GM21723 (cell line): ENCODE results near the gene ACVRL1.

ENCODE experiments used
- ATAC-seq: cut with Tn5 transposase; IDR thresholded peaks from one replicate; pipeline ENCODE4 v1.9.1; 2021; ENCODE audit warnings: mild to moderate bottlenecking, moderate library complexity; ENCODE audit not compliant: unreplicated experiment

The ACVRL1 gene

DNA sequence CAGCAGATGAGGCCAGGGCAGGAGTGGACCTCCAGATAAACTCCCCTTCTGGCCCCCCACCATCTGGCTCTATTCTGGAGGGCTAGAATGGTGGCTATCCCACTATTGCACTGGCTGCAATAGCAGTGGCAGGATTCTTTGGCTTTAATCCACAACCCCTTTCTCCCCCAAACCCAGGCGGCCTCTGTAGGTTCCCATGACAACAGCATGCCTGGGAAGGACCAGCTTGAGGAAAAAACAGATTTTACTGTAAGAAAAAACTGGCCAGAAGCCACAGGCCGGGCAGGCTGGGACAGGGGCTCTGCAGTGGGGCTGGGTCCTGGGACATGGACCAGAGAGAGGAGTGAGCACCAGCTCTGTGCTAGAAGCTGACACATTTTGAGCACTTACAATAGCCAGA lies 30.6 kb downstream of the ACVRL1 start:
- no peak for ATAC-seq

DNA sequence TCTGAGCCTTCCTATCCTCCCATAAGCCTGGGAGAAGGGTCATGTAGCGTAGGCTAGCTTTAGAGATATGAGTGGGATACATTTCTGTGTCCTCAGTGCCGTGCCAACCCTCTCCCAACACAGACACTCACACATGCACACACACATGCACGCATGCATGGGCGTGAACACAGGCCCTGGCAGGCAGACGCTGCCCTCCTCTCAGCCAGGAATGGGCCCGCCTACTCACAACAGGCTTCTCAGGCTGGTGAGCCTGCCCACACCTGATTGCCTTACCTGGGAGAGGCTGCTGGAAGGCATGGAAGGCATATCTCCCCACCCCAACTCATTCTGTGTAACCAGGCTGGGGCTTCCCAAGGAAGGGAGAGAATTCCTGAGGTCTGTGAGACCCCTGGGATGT lies 31.4 kb downstream of the ACVRL1 start:
- no peak for ATAC-seq

DNA sequence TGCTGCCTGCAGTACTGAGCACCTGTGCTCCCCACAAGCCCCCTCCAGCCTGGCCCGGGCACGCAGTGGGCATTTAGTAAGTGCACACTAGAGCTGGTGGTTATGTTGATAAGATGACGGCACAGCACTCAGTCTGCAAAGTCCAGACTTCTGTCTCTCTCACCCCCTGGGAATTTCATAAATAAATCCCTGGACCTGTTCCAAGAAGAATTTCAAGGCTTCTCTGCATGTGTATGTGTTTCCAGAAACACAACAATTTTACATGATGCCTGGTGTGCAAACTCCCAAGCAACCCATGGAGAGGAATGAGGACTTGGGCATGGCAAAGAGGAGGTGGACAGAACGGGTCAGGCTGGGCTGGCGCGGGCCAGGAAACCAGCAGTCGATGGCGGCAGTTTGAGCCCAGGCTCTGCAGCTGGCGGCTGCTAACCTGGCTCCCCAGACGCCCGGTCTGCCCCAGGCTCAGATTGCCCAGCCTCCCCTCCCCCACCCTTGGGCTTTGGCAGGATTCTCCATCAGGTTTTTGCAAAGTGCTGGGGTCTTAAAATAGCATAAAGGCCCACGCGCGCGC lies 33.8 kb downstream of the ACVRL1 start:
- no peak for ATAC-seq

DNA sequence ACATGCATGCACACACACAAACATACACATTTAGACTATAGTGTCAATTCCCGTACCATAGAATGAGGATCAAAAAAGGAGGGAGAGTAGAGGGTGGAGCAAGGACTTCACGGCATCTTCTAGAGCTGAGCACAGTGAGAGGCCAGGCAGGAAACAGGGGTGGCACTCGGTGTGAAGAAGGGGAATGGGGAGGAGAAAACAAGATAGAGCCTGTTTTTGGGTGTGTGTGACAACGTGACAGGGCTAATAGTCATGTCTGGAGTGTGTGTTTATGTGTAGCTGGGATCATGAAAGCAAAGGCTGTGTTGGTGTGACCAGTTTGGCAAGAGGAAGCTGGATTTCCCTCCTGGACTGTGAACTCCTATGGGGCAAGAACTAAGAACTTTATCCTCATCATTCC lies 34.3 kb downstream of the ACVRL1 start:
- ATAC-seq: no peak

DNA sequence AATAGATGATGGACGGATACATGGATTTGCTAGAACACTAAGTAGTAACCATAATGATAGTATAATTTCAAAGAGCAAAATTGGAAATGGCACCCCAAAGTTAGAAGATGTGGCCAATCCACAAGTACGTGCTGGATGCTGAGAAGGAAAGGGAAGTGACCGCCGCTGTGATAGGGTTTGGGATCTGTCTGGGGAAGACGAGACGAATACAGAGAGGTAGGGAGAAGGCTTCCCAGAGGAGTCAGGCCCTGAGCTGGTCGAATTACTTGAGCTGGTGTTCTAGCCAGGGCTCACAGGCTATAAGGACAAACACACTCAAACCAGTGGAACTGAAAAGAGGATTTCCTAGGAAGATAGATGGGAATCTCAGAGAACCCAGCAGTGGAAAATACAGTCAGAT lies 34.8 kb downstream of the ACVRL1 start:
- ATAC-seq: no peak

DNA sequence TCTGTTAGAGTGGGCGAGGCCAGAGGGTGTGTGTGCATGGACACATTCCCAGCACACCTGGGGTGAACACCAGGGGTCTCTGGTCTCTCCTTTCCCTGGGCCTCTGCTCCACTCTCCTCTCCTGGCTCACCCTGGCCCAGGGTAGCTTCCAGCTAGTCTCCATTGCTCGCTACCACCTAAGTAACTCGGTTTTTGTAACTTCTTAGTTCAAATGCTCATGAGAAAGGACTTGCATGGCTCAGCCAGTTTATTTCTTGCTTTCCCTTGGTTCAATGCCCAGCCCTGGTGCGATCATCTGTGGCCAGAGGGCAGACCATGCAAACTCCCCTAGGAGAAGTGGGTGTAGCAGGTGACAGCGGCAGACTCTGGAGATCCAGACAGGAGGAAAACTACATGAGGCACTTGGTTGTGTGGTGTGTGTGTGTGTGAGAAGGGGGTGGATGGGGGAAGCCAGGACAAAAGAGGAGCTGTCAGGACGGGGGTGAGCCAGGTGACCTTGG lies 35.2 kb downstream of the ACVRL1 start:
- ATAC-seq: no peak

DNA sequence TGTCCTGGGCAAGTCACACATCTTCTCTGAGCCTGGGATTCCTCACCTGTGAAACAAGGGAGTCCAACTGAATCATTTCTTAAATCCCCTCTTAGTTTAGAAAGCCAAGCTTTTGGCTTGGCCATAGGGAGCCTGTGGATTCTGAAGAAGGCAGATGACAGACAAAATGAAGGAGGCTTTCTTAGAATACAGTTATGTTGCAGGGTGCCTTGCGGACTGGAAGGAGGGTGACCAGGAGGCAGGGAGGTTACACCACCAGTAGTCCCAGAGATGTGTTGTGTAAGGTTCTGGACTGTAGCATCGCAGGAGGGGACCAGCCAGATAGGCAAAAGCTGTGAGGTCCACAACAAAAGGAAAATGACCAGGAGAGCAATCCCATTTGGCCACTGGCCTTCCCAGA lies 36.0 kb downstream of the ACVRL1 start:
- no peak for ATAC-seq

DNA sequence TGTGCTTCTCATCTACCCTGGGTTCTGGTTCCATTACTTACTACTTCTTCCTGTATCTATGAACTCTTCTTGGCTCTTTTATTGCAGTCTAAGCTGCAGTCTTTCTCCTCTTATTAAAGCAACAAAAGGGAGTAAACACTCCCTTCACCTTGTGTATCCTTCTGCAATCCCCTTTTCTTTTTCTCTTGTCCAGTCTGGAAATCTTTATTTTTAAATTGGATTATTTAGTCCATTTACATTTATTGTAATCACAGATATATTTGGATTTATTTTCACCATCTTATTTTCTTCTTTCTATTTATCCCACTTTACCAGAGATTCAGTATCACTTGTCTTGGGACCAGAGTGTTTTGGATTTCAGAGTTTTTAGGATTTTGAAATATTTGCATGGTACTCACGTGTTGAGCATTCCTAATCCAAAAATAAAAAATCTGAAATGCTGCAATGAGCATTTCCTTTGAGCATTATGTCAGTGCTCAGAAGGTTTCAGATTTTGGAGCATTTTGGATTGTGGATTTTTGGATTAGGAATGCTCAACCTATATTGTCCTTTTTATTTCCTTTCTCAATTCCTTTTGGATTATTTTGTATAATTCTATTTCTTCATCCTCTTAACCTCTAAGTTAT lies 37.4 kb downstream of the ACVRL1 start:
- no peak for ATAC-seq

DNA sequence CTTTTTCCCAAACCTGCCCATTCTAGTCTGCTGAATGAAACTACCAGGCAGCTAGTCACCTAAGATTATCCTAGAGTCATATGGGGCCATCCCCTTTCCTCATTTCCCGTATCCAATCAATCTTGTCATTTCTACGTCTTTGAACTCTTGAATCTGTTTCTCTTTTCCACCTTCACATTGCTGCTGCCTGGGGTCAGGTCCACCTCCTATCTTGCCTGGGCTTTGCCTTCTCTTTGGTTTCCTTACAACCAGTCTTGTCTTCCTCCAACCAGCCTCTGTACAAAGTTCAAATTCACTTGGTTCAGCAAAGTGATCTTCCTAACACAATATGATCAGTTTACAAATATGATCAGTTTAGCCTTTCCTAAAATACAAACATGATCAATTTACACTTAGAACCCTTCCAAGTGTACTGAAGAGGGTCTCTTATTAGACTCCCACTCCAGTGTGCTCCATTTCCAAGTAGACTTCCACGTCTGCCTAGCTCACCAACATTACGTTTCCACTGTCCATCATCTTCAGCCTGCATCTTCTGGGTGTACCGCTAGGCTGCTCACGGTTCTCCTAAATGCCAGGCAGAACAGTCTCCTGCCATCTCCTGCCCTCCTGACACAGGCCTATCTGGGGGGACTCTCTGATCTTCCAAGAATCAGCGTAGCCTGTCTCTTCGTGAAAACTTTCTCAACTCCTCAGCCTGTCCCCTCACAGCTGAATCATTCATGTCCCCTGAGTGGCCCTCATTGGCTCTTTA lies 40.1 kb downstream of the ACVRL1 start:
- ATAC-seq: no peak

DNA sequence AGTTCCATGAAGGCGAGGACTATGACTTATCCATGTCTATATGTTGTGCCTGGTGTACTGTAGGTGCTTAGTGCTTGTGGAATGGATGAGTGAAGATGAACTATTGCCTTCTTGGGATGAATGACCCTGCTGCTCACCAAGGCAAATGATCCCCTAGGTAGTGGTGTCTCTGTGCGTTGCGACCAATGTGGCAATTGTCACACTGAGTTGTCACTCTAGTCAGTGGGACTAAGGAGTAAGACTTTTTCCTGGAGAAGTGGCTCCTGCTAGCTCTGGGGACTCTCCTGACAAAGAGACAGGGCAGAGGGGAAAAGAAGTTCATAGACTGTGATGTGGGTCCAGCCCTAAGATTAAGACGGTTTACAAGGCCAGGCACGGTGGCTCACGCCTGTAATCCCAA lies 40.8 kb downstream of the ACVRL1 start:
- ATAC-seq: no peak

DNA sequence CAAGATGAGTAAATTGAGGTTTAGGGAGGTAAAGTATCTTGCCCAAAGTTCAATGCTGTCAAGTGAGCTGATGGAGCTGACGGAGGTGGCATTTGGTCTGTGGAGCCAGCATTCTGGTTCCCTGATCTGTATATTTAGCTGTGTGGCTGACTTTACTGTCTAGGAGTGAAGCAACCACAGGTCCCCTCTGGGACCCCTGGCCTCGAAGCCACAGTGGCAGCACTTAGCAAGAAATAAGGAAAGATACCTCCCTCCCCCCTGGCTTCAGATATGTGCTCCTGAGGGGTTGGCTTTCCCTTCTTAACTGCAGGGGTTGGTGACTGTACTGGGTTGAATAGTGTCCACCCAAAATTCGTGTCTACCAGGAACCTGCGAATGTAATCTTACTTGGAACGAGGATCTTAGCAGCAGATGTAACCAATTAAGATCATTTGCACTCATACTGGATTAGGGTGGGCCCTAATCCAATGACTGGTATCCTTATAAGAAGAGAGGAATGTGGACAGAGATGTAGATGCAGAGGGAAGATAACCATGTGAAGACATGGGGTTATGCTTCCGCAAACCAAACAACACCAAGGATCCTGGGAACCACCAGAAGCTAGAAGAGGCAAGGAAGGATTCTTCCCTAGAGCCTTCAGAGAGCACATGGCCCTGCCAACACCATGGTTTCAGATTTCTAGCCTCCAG lies 42.2 kb downstream of the ACVRL1 start:
- no peak for ATAC-seq

DNA sequence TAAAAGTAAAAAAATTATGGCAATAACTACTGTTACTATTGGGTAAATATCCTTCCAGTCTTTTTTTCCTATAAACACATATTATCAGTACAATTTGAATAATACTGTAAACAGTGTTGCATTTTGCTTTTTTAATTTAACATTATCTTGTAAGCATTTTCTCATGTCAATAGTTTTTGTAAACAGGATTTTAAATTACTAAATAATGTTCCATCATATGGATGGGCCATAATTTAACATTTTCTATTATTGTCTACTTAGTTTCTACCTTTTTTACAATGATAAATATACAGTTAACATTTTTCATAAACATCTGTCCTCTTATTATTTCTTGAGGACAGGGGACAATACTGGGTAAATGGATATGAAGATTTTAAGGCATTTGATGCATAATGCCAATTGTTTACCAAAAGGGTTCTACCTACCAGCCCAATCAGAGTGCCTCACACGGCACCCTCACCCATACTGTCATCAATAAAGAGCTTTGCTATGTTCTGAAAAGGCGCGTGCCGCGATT lies 43.4 kb downstream of the ACVRL1 start:
- ATAC-seq: no peak

DNA sequence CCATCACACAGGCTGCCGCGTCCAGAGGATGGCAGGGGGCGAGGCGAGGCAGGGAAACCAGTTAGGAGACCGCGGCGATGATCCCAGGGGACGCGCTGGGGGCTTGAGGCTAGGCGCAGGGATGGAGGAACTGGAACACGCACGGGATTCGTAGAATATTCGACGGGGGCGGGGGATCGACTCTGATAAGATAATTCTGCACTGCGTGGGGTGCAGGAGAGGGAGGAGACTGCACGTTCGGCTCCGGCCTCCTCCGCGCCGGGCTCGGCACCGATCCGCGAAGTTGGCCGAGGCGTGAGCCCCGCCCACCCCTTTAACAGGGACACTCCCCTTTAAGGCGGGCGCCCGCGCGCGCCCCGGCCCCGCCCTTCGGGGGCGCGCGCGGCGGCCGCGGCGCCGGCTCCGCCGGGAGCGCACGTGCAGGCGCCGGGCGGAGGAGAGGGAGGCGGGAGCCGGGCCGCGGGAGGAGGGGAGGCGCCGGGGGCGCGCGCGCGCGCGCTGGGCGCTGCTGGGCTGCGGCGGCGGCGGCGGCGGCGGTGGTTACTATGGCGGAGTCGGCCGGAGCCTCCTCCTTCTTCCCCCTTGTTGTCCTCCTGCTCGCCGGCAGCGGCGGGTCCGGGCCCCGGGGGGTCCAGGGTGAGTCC lies 44.0 kb downstream of the ACVRL1 start, which contains the start of gene ACVR1B:
Gene ACVR1B, plus strand, starts transcription at position 501 of the 644 bp plus-strand sequence. Its CDS starts 45 bp downstream, at position 546.
- peak; percentile 79 for ATAC-seq

DNA sequence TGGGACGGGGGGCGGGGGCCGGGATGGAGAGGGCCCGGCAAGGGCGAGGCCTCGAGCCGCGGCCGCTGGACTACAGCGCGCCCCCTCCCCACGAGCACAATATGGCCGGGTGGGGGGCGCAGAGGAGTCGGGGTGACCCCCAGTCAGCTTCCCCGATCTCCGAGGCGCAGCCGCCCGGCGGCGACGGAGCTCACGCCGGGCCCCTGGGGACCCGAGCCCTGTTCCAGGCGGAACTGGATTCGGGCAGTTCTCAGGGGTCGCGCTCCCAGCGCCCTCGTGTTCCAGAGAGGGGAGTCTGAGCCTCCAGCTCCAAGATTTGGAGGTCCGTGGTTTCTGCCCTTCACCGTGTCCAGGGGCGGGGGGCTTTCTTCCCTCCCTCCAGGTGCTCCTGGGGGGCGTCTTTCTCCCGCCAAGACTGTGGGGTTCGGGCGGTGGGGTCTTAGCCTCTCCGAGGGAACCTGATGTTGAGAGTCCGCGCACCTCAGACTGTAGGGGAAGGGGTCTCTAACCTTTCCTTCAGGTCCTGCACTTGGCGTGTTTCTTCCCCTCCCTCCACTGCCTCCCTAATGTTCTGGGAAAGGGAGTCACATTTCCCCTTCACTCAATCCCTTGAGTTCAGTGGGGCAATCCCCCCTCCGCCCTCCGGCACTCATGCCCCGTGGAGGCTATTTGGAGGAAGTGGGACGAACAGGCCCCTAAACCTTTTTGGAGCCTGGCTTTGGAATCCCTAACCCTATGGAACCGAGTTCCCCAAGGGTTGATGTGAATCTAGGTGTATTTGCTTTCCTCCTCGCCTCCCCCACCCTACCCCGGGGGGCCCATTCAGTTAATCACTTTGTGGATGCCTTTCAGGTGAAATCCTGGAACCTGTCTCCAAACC lies 44.8 kb downstream of the ACVRL1 start:
- ATAC-seq: no peak

DNA sequence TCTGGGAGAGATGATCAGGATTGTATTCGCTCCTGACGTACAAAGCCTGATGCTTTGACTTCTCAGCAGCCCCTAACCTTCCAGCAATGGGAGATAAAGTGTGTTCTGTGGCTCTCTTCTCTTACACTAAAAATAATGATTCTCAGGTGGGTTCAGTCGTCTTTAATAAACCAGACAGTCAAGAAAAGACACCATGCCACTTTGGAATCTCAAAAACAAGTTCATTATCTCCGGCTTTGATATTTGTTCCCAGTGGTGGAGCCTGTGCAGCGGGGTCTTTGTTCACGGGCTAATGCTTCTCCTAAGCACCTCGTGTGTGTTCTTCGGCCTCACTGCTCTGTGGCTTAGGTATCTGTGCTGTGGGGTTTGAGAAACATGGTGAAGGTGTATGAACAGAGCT lies 45.8 kb downstream of the ACVRL1 start:
- ATAC-seq: no peak

DNA sequence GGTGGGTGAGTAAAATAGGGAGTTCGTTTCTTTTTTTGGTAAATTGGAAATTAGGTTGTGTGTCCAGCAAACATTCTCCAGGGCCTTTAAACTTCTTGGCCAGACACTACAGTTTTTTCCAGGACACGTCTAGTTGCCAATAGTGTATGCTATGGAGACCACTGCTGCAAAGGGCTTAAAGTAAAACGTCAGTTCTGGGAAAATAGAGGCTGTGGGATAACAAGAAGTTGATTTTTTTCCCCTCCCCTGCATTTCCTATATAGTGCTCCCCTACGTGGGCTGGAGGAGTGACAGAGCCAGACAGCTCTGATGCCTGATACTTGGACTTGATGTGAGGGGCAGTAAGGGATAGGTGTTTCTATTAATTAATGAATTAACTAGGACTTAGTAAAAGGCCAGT lies 46.6 kb downstream of the ACVRL1 start:
- ATAC-seq: no peak

DNA sequence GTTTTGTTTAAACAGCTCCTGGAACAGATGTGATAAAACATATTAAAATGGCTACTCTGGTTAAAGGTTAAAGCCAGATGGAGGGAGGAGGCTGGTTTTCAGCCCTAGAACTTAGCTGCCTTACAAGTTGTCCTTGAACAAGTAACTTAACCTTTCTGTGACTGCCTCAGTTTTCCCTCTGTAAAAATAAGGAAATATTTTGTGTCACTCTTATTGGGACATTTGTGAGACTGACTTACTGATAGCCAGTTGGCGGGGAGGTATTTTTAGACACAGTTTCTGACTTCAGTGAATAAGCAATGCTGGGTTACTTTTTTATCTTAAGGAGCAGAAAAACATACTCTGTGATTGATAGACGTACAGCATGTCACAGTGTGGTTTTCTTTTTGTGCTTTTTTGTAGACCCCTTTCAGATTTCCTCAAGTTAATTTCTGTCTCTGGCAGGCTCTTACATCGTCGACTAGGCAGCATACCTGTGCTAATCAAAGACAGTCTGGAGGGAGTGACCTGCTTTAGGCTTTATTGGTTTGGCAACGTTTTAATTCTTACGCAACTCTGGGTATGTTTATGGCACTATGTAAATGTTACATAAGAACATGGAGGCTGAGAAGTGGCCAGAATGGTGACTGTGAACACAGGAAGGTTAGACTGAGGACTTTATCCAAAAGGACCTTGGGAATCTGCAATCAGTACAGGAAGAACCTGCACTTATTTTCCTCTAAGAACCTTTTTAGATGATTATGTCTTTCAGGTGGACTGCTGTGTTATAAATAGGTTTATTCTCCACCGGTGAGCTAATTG lies 47.5 kb downstream of the ACVRL1 start:
- ATAC-seq: no peak

DNA sequence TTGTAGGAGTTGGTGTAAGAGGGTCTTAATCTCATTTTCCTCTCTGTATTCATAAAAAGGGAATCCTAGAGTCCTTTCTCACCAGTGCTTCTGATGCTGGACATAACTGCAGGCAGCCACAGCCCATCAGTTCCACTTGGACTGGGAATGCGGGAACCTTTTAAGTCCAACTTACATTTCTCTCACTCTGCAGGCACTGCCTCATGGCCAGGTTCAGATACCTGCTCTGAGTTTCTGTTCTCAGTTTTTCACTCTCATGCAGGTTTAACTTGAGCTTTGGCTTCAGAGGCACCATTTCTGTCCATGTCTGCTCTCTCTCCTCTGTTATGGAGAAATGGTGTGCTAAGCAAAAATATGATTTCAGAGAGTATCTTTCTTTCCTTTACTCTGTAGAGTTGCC lies 48.4 kb downstream of the ACVRL1 start:
- ATAC-seq: no peak

DNA sequence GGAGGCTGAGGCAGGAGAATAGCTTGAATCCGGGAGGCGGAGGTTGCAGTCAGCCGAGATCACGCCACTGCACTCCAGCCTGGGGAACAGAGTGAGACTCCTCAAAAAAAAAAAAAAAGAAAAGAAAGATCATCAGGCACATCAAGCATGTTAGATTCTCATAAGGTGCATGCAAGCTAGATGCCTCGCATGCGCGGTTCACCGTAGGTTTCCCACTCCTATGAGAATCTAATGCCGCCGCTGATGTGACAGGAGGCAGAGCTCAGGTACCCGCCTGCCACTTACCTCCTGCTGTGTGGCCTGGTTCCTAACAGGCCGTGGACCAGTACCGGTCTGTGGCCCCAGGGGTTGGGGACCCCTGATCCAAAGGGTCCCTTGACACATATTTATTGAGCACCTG lies 51.2 kb downstream of the ACVRL1 start:
- ATAC-seq: no peak
